Measurements from ENCODE around the gene ZNF184.

ZNF184 gene

GRCh38 chr6:27471365-27472115, 1.4 kb downstream of the ZNF184 start:
- DNase-seq (ENCODE audit: extremely low read depth, low read depth), result no peak
- H3K4me3 ChIP-seq (replicated peaks; ENCODE audit: low read depth, low read length), result peak overlapping the region; percentile 87
- TF ChIP-seq, protein P1, sequence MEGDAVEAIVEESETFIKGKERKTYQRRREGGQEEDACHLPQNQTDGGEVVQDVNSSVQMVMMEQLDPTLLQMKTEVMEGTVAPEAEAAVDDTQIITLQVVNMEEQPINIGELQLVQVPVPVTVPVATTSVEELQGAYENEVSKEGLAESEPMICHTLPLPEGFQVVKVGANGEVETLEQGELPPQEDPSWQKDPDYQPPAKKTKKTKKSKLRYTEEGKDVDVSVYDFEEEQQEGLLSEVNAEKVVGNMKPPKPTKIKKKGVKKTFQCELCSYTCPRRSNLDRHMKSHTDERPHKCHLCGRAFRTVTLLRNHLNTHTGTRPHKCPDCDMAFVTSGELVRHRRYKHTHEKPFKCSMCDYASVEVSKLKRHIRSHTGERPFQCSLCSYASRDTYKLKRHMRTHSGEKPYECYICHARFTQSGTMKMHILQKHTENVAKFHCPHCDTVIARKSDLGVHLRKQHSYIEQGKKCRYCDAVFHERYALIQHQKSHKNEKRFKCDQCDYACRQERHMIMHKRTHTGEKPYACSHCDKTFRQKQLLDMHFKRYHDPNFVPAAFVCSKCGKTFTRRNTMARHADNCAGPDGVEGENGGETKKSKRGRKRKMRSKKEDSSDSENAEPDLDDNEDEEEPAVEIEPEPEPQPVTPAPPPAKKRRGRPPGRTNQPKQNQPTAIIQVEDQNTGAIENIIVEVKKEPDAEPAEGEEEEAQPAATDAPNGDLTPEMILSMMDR (IDR thresholded peaks at IDR 0.05; ENCODE audit: low read depth, low read length, missing control alignments), result no peak

DNA sequence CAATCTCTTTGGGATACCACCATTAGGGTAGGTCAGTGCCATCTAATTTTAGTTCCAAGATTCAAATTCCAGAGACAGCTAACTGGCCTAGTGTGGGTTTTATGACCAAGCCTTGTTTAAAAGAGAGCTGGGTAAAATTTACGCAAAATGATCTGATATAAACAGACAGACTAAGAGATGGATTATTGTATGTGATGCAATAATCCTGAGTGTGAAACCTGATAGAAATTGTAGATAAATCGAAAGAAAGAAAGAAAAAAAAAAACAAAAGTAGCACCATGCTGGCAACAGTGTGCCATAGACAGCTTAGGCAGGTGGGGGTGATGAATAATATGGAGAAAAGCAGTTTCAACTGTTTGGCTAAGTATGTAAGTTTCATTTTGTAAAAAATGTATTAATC, 2.9 kb downstream of the ZNF184 start:
- TF ChIP-seq, protein P1 (IDR thresholded peaks at IDR 0.05; ENCODE audit: low read depth, low read length, missing control alignments), result no peak
- no peak overlapping the region for H3K4me3 ChIP-seq (replicated peaks; ENCODE audit: low read depth, low read length)
- no peak for DNase-seq (ENCODE audit: extremely low read depth, low read depth)

- TF ChIP-seq, protein P1 (IDR thresholded peaks at IDR 0.05; ENCODE audit: low read depth, low read length, missing control alignments), result no peak
- no peak for DNase-seq (ENCODE audit: extremely low read depth, low read depth)
- no peak overlapping the region for H3K4me3 ChIP-seq (replicated peaks; ENCODE audit: low read depth, low read length)
Observed at GRCh38 chr6:27468334-27468733, 4.6 kb downstream of the ZNF184 start.

- DNase-seq (ENCODE audit: extremely low read depth, low read depth), result no peak
- no peak overlapping the region for H3K4me3 ChIP-seq (replicated peaks; ENCODE audit: low read depth, low read length)
- TF ChIP-seq, protein P1 (IDR thresholded peaks at IDR 0.05; ENCODE audit: low read depth, low read length, missing control alignments), result no peak
Observed at GRCh38 chr6:27452496-27452897, 20.4 kb downstream of the ZNF184 start.

DNA sequence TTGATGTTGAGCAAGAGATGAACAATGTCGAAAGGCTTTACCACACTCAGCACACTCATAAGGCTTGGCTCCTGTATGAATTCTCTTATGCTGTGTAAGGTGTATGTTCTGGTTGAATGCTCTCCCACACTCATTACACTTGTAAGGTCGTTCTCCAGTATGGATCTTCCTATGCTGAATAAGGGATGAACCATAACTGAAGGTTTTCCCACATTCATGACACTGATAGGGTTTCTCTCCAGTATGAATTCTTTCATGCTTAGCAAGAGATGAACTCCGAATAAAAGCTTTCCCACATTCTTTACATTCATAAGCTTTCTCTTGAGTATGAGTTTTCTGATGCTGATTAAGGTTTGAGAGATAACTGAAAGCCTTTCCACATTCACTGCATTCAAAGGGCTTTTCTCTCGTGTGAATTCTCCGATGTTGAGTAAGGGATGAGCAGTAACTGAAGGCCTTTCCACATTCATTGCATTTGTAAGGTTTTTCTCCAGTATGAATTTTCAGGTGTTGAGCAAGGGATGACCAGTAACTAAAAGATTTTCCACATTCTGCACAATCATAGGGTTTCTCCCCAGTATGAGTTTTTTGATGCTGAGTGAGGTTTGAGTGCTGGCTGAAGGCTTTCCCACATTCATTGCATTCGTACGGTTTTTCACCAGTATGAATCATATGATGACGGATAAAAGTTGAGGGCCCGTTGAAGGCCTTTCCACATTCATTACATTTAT, 21.1 kb downstream of the ZNF184 start:
- H3K4me3 ChIP-seq (replicated peaks; ENCODE audit: low read depth, low read length), result no peak overlapping the region
- TF ChIP-seq, protein P1 (IDR thresholded peaks at IDR 0.05; ENCODE audit: low read depth, low read length, missing control alignments), result no peak
- no peak for DNase-seq (ENCODE audit: extremely low read depth, low read depth)

DNA sequence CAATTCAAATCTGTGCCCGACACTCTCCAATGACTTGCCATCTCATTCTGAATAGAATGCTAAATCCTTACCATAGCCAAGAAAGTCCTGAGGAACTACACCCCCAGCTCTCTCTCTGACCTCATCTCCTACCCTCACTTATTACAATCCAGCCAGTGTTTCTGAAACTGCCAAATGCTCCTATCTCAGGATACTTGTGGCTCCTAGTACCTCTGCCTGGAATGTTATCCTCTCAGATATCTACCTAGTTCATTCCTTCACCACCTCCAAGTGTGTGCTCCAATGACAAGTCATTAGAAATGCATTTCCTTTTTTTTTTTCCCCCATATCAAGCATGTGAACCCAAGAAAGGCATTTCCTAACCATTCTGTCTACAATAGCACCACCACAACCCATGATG, 24.4 kb downstream of the ZNF184 start:
- TF ChIP-seq, protein P1 (IDR thresholded peaks at IDR 0.05; ENCODE audit: low read depth, low read length, missing control alignments), result no peak
- DNase-seq (ENCODE audit: extremely low read depth, low read depth), result no peak
- H3K4me3 ChIP-seq (replicated peaks; ENCODE audit: low read depth, low read length), result no peak overlapping the region
